HUES64 (cell line): ENCODE data around the gene ARPP21.
"Not testable (repeated sequence)": the region's sequence is repeated elsewhere in the genome, so short reads cannot be mapped to it uniquely, and the experiment has no call there.

Source experiments
- H3K27ac ChIP-seq: 2 replicates; pipeline ENCODE4 v1.7.0; 2013; ENCODE audit warnings: low read depth, low read length, inconsistent platforms
- H3K27me3 ChIP-seq: 2 replicates; pipeline ENCODE4 v1.6.1; 2013; ENCODE audit warnings: mild to moderate bottlenecking, low read length; ENCODE audit not compliant: insufficient read depth
- H3K36me3 ChIP-seq: 2 replicates; pipeline ENCODE4 v1.6.1; 2013; ENCODE audit warnings: mild to moderate bottlenecking, low read length; ENCODE audit not compliant: insufficient read depth
- H3K4me1 ChIP-seq: 2 replicates; pipeline ENCODE4 v1.6.1; 2013; ENCODE audit warnings: mild to moderate bottlenecking, low read length, moderate library complexity; ENCODE audit not compliant: insufficient read depth
- H3K4me3 ChIP-seq: 2 replicates; pipeline ENCODE4 v1.5.1; 2013; ENCODE audit warnings: mild to moderate bottlenecking, low read length, moderate library complexity
- H3K9ac ChIP-seq: 2 replicates; pipeline ENCODE4 v1.6.1; 2013; ENCODE audit warnings: mild to moderate bottlenecking, low read depth, low read length
- H3K9me3 ChIP-seq: 2 replicates; pipeline ENCODE4 v1.6.1; 2013; ENCODE audit warnings: low read depth, low read length; ENCODE audit not compliant: insufficient read depth
- WGBS: fragments of 150-250, 120-280 bp; methylation state at CpG from one replicate; pipeline ENCODE4 v1.1.7; 2013; ENCODE audit warnings: missing lambda C conversion rate; 5-methylcytosine and 5-hydroxymethylcytosine counted together

Gene ARPP21

GRCh38 chr3:35782355-35782754, 143.0 kb downstream of the ARPP21 start:
- no peaks in the 10 kb centered on the region for H3K27me3 ChIP-seq
- no peak overlapping the region for H3K4me3 ChIP-seq
- H3K9ac ChIP-seq = no peak overlapping the region
- H3K27ac ChIP-seq = no peak overlapping the region
- H3K4me1 ChIP-seq = no peaks in the 10 kb centered on the region
- WGBS = no CpG with 5 or more reads among the region's 1 CpG
- no peaks in the 10 kb centered on the region for H3K36me3 ChIP-seq
- no peaks in the 10 kb centered on the region for H3K9me3 ChIP-seq

- no peak overlapping the region for H3K27ac ChIP-seq
- H3K9me3 ChIP-seq = no peaks in the 10 kb centered on the region
- no peaks in the 10 kb centered on the region for H3K36me3 ChIP-seq
- H3K9ac ChIP-seq = no peak overlapping the region
- H3K27me3 ChIP-seq = no peaks in the 10 kb centered on the region
- no peak overlapping the region for H3K4me3 ChIP-seq
- 93% methylated on average over 1 of the region's 1 CpG for WGBS
- no peaks in the 10 kb centered on the region for H3K4me1 ChIP-seq
Measured at GRCh38 chr3:35784169-35784568, 144.8 kb downstream of the ARPP21 start.

- H3K36me3 ChIP-seq = no peaks in the 10 kb centered on the region
- no peak overlapping the region for H3K27ac ChIP-seq
- no peak overlapping the region for H3K9ac ChIP-seq
- H3K9me3 ChIP-seq = no peaks in the 10 kb centered on the region
- H3K27me3 ChIP-seq = no peaks in the 10 kb centered on the region
- H3K4me3 ChIP-seq = no peak overlapping the region
- no peaks in the 10 kb centered on the region for H3K4me1 ChIP-seq
- 91% methylated on average over 4 of the region's 4 CpGs for WGBS
Measured at GRCh38 chr3:35785234-35785888, 146.0 kb downstream of the ARPP21 start.

GRCh38 chr3:35787936-35788335, 148.6 kb downstream of the ARPP21 start:
- Histone ChIP-seq H3K27ac (no peak overlapping the region), H3K36me3 (no peaks in the 10 kb centered on the region), H3K4me1 (no peaks in the 10 kb centered on the region), H3K9ac (no peak overlapping the region), H3K4me3 (no peak overlapping the region), H3K27me3 (no peaks in the 10 kb centered on the region), H3K9me3 (no peaks in the 10 kb centered on the region)
- 60% methylated on average over 1 of the region's 1 CpG for WGBS

- WGBS = 98% methylated on average over 3 of the region's 4 CpGs
- H3K9me3 ChIP-seq = no peaks in the 10 kb centered on the region
Measured at GRCh38 chr3:35789042-35789831, 149.9 kb downstream of the ARPP21 start.

GRCh38 chr3:35790764-35791163, 151.4 kb downstream of the ARPP21 start:
- Histone ChIP-seq H3K4me3 (no peak overlapping the region), H3K27me3 (no peaks in the 10 kb centered on the region), H3K4me1 (no peaks in the 10 kb centered on the region), H3K36me3 (no peaks in the 10 kb centered on the region), H3K9me3 (no peaks in the 10 kb centered on the region), H3K27ac (no peak overlapping the region), H3K9ac (no peak overlapping the region)
- no CpG with 5 or more reads among the region's 1 CpG for WGBS

More at GRCh38 chr3:35789042-35789831, 149.9 kb downstream of the ARPP21 start:
- Histone ChIP-seq H3K4me1 (no peaks in the 10 kb centered on the region), H3K27ac (no peak overlapping the region), H3K4me3 (no peak overlapping the region), H3K27me3 (no peaks in the 10 kb centered on the region), H3K36me3 (no peaks in the 10 kb centered on the region), H3K9ac (no peak overlapping the region)

- H3K27me3 ChIP-seq = no peaks in the 10 kb centered on the region
- no peak overlapping the region for H3K27ac ChIP-seq
- no peak overlapping the region for H3K4me3 ChIP-seq
- no peaks in the 10 kb centered on the region for H3K36me3 ChIP-seq
- H3K4me1 ChIP-seq = no peaks in the 10 kb centered on the region
- no peaks in the 10 kb centered on the region for H3K9me3 ChIP-seq
- H3K9ac ChIP-seq = no peak overlapping the region
- 93% methylated on average over 1 of the region's 1 CpG for WGBS
Measured at GRCh38 chr3:35793667-35794066, 154.3 kb downstream of the ARPP21 start.

GRCh38 chr3:35800960-35801459, 161.7 kb downstream of the ARPP21 start:
- Histone ChIP-seq H3K27me3 (no peaks in the 10 kb centered on the region), H3K4me1 (no peaks in the 10 kb centered on the region), H3K36me3 (no peaks in the 10 kb centered on the region), H3K4me3 (no peak overlapping the region), H3K27ac (no peak overlapping the region), H3K9me3 (no peaks in the 10 kb centered on the region), H3K9ac (no peak overlapping the region)
- WGBS = 91% methylated on average over 1 of the region's 1 CpG

GRCh38 chr3:35814531-35814930, 175.2 kb downstream of the ARPP21 start:
- no peaks in the 10 kb centered on the region for H3K36me3 ChIP-seq
- H3K4me1 ChIP-seq = no peaks in the 10 kb centered on the region
- no peak overlapping the region for H3K9ac ChIP-seq
- no peaks in the 10 kb centered on the region for H3K9me3 ChIP-seq
- no peak overlapping the region for H3K4me3 ChIP-seq
- H3K27ac ChIP-seq = no peak overlapping the region
- WGBS = 90% methylated on average over 4 of the region's 4 CpGs
- H3K27me3 ChIP-seq = no peaks in the 10 kb centered on the region

GRCh38 chr3:35815796-35816195, 176.5 kb downstream of the ARPP21 start:
- not testable (repeated sequence) for H3K9ac ChIP-seq, H3K27me3 ChIP-seq, H3K27ac ChIP-seq, H3K4me1 ChIP-seq, H3K4me3 ChIP-seq, H3K9me3 ChIP-seq, H3K36me3 ChIP-seq

- Histone ChIP-seq H3K27ac (no peak overlapping the region), H3K36me3 (no peaks in the 10 kb centered on the region), H3K4me1 (no peaks in the 10 kb centered on the region), H3K27me3 (no peaks in the 10 kb centered on the region), H3K4me3 (no peak overlapping the region), H3K9me3 (no peaks in the 10 kb centered on the region), H3K9ac (no peak overlapping the region)
- 94% methylated on average over 4 of the region's 4 CpGs for WGBS
Measured at GRCh38 chr3:35817216-35817615, 177.9 kb downstream of the ARPP21 start.
